HuH-7.5 (cell line): ENCODE data around the gene NACAD.
"Not testable (repeated sequence)": the region's sequence is repeated elsewhere in the genome, so short reads cannot be mapped to it uniquely, and the experiment has no call there.

Experiments
- DNase-seq: peaks from one replicate; pipeline ENCODE4 v3.0.0; 2011; ENCODE audit warnings: low spot score

The NACAD gene

GRCh38 chr7:45055016-45055415 lies 33.8 kb downstream of the NACAD start:
- no peak for DNase-seq

DNA sequence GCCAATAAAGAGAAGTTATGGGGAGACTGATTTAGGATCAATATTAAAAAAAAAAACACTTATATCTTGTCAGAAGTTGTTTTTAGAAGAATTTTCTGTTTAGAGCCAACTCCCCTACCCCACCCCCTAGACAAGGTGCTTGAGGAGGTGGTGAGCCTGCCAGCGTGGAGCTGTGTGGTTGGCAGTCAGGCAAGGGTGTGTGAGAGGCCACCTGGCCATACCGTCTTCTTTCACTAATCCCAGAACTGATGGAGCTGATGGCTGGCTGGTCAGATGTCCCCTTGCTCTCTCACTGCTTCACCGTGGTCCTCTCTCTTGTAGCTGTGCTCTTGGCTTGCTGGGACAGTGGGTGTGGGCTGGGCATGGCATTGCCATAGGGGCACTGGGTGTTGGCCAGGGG lies 34.3 kb downstream of the NACAD start:
- no peak for DNase-seq

GRCh38 chr7:45053941-45054340 lies 34.8 kb downstream of the NACAD start:
- DNase-seq, result no peak

GRCh38 chr7:45053401-45053800 lies 35.4 kb downstream of the NACAD start:
- DNase-seq, result no peak

- DNase-seq, result no peak
These were observed 36.8 kb downstream of the NACAD start for GRCh38 chr7:45052011-45052410.

DNA sequence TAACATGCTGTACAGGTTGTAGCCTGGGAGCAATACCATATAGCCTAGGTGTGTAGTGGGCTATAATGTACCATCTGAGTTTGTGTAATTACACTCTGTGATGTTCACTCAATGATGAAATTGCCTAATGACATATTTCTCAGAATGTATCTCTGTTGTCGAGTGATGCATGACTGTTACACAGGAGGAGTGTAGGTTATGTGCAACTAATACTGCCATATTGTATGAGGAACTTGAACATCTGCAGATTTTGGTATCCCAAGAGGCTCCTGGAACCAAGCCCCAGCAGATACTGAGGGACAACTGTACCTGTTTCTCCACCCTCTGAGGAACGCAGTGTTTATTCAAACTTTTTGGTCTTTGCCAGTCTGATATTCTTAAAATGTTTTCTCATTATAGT lies 38.6 kb downstream of the NACAD start:
- no peak for DNase-seq

GRCh38 chr7:45048748-45049147 lies 40.0 kb downstream of the NACAD start:
- no peak for DNase-seq

GRCh38 chr7:45044338-45044737 lies 44.4 kb downstream of the NACAD start:
- no peak for DNase-seq

DNA sequence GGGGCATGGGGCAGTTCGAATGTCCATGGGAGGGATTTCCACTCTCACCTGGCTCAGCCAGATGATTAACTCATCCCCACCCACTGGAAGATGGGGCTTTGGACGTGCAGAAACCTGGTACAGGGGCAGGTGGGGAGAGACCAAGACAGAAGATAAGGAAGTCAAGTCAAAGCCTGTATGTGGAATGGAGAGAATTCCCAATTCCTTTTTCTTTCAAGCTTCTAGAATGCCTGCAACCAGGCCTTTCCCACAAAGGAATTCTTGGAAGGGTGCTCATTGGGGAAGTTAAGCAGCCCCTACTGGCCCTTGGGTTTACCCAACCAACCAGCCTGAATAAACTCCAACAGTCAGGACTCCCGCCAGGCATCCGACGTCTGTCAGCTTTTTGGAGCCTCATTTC lies 49.7 kb downstream of the NACAD start:
- DNase-seq, result no peak

DNA sequence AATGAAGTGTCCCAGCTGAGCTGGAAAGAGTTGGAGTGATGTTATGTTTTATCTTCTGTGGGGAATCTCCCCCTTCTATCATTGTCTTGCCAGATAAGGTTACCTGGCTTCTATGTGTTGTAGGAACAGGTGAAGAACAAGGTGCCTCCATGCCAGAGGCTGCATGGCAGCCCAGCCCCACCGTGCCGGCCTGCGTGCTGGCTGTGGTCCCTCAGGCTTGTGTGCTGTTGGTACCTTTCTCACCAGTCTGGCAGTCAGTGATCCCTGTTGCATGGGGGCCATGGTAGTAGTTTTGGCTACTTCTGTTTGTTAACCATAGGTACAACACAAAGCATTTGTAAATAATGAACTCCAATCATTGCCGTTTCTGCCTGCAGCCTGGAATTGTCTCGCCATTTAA lies 50.9 kb downstream of the NACAD start:
- no peak for DNase-seq

- no peak for DNase-seq
These were observed 52.0 kb downstream of the NACAD start for GRCh38 chr7:45036796-45037195.

GRCh38 chr7:45036317-45036716 lies 52.5 kb downstream of the NACAD start:
- no peak for DNase-seq

GRCh38 chr7:45035893-45036292 lies 52.9 kb downstream of the NACAD start:
- DNase-seq, result no peak

DNA sequence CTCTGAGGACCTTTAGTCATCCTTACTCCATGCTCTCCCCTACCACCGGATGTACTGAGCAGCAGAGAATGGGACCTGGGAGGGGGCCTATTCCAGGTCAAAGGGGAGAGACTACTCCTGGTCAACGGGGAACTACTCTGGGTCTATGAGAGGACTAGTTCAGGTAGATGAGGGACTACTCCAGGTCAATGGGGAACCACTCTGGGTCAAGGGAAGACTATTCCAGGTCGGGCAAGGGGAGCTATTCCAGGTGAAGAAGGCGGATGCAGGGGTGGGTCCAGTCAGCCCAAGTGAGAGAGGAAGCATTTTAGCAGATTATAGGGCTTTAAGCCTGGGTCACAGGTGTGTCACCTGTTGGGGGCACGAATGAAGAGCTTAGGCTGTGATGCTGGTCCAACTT lies 53.4 kb downstream of the NACAD start:
- DNase-seq, result no peak

DNA sequence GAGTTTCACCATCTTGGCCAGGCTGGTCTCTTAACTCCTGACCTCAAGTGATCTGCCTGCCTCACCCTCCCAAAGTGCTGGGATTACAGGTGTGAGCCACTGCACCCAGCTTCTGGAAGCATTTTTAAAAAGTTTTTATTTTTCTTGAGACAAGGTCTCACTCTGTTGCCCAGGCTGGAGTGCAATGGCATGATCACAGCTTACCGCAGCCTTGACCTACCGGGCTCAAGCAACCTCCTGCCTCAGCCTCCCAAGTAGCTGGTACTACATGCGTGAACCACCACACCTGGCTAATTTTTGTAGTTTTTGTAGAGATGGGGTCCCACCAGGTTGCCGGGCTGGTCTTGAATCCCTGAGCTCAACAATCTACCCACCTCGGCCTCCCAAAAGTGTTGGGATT lies 54.1 kb downstream of the NACAD start:
- DNase-seq, result not testable (repeated sequence)

DNA sequence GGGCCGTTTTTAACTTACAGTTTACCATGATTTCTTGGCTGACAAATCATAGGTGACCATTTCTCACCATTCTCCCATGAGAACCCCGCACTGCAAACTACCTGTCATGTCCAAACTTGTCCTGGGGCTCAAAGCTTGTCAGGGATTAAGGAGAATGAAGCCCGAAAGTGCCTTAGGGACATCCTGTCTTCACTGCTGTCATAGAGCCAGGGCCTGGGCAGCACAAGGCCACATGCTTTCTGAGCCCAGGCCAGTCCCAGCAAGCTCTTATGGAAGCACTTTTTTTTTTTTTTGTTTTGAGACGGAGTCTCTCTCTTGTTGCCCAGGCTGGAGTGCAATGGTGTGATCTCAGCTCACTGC lies 54.9 kb downstream of the NACAD start:
- DNase-seq, result no peak

GRCh38 chr7:45033261-45033930 lies 55.4 kb downstream of the NACAD start:
- DNase-seq, result no peak

DNA sequence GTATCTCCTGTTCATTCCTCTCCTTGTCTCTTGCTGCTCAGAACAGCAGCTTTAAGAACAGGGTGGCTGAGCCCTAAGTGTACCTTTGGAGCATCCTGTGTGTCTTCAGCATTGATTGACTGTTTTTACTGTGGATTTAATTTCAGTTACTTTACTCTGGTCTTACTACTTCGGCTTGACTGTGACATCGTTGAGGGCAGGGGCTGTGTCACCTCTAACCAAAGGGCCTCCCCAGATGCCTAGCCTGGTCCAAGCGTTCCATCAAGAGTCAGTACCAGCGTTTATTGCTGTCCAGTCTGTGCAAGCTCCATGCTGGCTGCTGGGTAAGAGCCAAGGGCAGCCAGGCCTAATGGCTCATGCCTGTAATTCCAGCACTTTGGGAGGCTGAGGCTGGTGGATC lies 56.3 kb downstream of the NACAD start:
- DNase-seq, result no peak

- DNase-seq, result peak; percentile 48
These were observed 56.9 kb downstream of the NACAD start for GRCh38 chr7:45031829-45032228.
